Panc1 (cell line): ENCODE measurements around the gene ENTPD5. TPM values are rescaled to one million over a fixed set of nuclear protein-coding genes. Genes with fewer than 3 reads are reported as not detected.

Experiments
- ATAC-seq: fragments of 200-7000 bp; cut with Tn5 transposase; 2 replicates; pipeline ENCODE4 v1.9.1; 2020; ENCODE audit warnings: mild to moderate bottlenecking, moderate library complexity
- BruUV-seq: library from RNA; stranded (reverse); fragments of 400-500 nt; replicated peaks from 2 replicates; lab custom pipeline; 2021; lab: Mats Ljungman, UMichigan
- CTCF ChIA-PET: fragments of 300-600 bp; sonication (Branson Sonifier 250); formaldehyde crosslinking; loops from one replicate; lab custom pipeline; 2022; ENCODE audit warnings: antibody characterized with exemption; lab: Charles Lee
- POLR2A ChIA-PET: fragments of 300-600 bp; sonication (Branson Sonifier 250); formaldehyde crosslinking; loops from one replicate; lab custom pipeline; 2022; ENCODE audit warnings: antibody characterized with exemption; lab: Charles Lee
- DNase-seq: peaks from one replicate; pipeline ENCODE4 v3.0.0-alpha.2; 2010; ENCODE audit warnings: low read depth, low spot score
- H3K27ac ChIP-seq: 2 replicates; pipeline ENCODE4 v1.5.1; 2011; ENCODE audit warnings: mild to moderate bottlenecking, low read length, inconsistent platforms
- H3K27me3 ChIP-seq: fragments of 200-500 bp; sonication (Bioruptor generic); 2 replicates; pipeline ENCODE4 v1.6.0; 2014; ENCODE audit warnings: low read length, inconsistent platforms; ENCODE audit not compliant: control insufficient read depth, insufficient read depth
- H3K36me3 ChIP-seq: fragments of 200-500 bp; sonication (Bioruptor generic); 2 replicates; pipeline ENCODE4 v1.5.1; 2014; ENCODE audit warnings: inconsistent platforms, mild to moderate bottlenecking, low read length, moderate library complexity; ENCODE audit not compliant: control insufficient read depth, insufficient read depth
- H3K4me1 ChIP-seq: 2 replicates; pipeline ENCODE4 v1.5.1; 2011; ENCODE audit warnings: inconsistent platforms, mild to moderate bottlenecking, low read length, moderate library complexity; ENCODE audit not compliant: control insufficient read depth, insufficient read depth
- H3K4me3 ChIP-seq, 2 experiments: 2 replicates each; pipeline ENCODE4 v1.5.1; 2011 to 2012; ENCODE audit warnings: low read depth in 2 of 2, low read length in 2 of 2, mild to moderate bottlenecking in 2 of 2, inconsistent platforms in 1 of 2, moderate library complexity in 1 of 2
- H3K9me3 ChIP-seq: fragments of 200-500 bp; sonication (Bioruptor generic); 2 replicates; pipeline ENCODE4 v1.5.1; 2014; ENCODE audit warnings: low read depth, mild to moderate bottlenecking, inconsistent platforms, low read length, moderate library complexity; ENCODE audit not compliant: control insufficient read depth, insufficient read depth
- POLR2AphosphoS5 ChIP-seq: IDR thresholded peaks from 2 replicates; pipeline ENCODE4 v1.6.1; 2012; ENCODE audit warnings: mild to moderate bottlenecking, low read depth, low read length, moderate library complexity
- REST ChIP-seq, 2 experiments: IDR thresholded peaks; 2 replicates each; pipeline ENCODE4 v1.6.1; 2011 to 2012; ENCODE audit warnings: low read depth in 2 of 2, control low read depth in 1 of 2, low read length in 1 of 2, mild to moderate bottlenecking in 1 of 2, moderate library complexity in 1 of 2; ENCODE audit not compliant: insufficient read depth in 1 of 2
- SIN3A ChIP-seq: IDR thresholded peaks from 2 replicates; pipeline ENCODE4 v1.6.1; 2012; ENCODE audit warnings: low read depth, mild to moderate bottlenecking, low read length, moderate library complexity, borderline replicate concordance; ENCODE audit not compliant: insufficient read depth
- TCF7L2 ChIP-seq: IDR thresholded peaks from 2 replicates; pipeline ENCODE4 v1.6.1; 2011; ENCODE audit warnings: mild to moderate bottlenecking, low read depth, low read length, inconsistent platforms
- in situ Hi-C: cut with HindIII; loops from 2 replicates; pipeline ENCODE4 v1.10.0; 2016; ENCODE audit warnings: low sequenced_read_pairs, low pct_unique_long_range_greater_than_20kb
- intact Hi-C: fragments of 100-400 bp; cut with micrococcal nuclease; formaldehyde crosslinking; loops from one replicate; pipeline ENCODE4 v1.10.0; 2022; ENCODE audit not compliant: unreplicated experiment
- total RNA-seq: library from RNA; stranded (reverse); gene quantifications from one replicate; pipeline ENCODE4 v1.2.1, GENCODE V29; 2021; ENCODE audit not compliant: unreplicated experiment
- TF ChIP-seq, protein P1 (sequence below): fragments of 450-650 bp; IDR thresholded peaks from 2 replicates; pipeline ENCODE4 v1.5.1; 2017; ENCODE audit warnings: mild to moderate bottlenecking

ENTPD5 gene
- total RNA-seq, 1 experiment from 2014 or later = 13.0 TPM

- intact Hi-C loops (no loop called here), in situ Hi-C loops (no loop called here)
- Histone ChIP-seq H3K27ac (no peak overlapping the region), H3K9me3 (no peaks in the 10 kb centered on the region), H3K36me3 (peaks cover 11% of the 10 kb centered on the region), H3K27me3 (no peaks in the 10 kb centered on the region), H3K4me3 (no peak overlapping the region), H3K4me1 (no peaks in the 10 kb centered on the region)
- no peak for DNase-seq
- TF ChIP-seq REST (IDR thresholded peaks at IDR 0.05; ENCODE audit: insufficient read depth in 1 of 2, low read depth in 2 of 2, low read length in 1 of 2) = no peak
- TF ChIP-seq TCF7L2 = no peak
- no peak for TF ChIP-seq SIN3A
- no peak for TF ChIP-seq POLR2AphosphoS5
- TF ChIP-seq, protein P1, sequence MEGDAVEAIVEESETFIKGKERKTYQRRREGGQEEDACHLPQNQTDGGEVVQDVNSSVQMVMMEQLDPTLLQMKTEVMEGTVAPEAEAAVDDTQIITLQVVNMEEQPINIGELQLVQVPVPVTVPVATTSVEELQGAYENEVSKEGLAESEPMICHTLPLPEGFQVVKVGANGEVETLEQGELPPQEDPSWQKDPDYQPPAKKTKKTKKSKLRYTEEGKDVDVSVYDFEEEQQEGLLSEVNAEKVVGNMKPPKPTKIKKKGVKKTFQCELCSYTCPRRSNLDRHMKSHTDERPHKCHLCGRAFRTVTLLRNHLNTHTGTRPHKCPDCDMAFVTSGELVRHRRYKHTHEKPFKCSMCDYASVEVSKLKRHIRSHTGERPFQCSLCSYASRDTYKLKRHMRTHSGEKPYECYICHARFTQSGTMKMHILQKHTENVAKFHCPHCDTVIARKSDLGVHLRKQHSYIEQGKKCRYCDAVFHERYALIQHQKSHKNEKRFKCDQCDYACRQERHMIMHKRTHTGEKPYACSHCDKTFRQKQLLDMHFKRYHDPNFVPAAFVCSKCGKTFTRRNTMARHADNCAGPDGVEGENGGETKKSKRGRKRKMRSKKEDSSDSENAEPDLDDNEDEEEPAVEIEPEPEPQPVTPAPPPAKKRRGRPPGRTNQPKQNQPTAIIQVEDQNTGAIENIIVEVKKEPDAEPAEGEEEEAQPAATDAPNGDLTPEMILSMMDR = no peak
- ChIA-PET POLR2A (no interaction called here), CTCF (interaction anchor here (0.6 kb wide), 1 partner anchor 27 kb away, joined by 5 read pairs; no protein-coding TSS in a partner anchor)
- 0 out of 2 replicates have a peak, but pooled peaks have one; percentile 51 for ATAC-seq
- BruUV-seq = no TSS peak
Measured at GRCh38 chr14:73935666-73936065, 83.4 kb downstream of the ENTPD5 start.

GRCh38 chr14:73924337-73924736, 94.8 kb downstream of the ENTPD5 start:
- POLR2A ChIA-PET = no interaction called here

More at GRCh38 chr14:73924337-73924736, 94.8 kb downstream of the ENTPD5 start:
- Histone ChIP-seq H3K4me3 (no peak overlapping the region), H3K36me3 (peaks cover 21% of the 10 kb centered on the region), H3K4me1 (no peaks in the 10 kb centered on the region), H3K9me3 (no peaks in the 10 kb centered on the region), H3K27ac (no peak overlapping the region), H3K27me3 (no peaks in the 10 kb centered on the region)
- CTCF ChIA-PET = no interaction called here
- no TSS peak for BruUV-seq
- in situ Hi-C loops (no loop called here), intact Hi-C loops (no loop called here)
- ATAC-seq = no peak
- no peak for DNase-seq
- no peak for TF ChIP-seq POLR2AphosphoS5
- no peak for TF ChIP-seq REST (IDR thresholded peaks at IDR 0.05; ENCODE audit: insufficient read depth in 1 of 2, low read depth in 2 of 2, low read length in 1 of 2)
- TF ChIP-seq SIN3A = no peak
- TF ChIP-seq, protein P1 = no peak
- TF ChIP-seq TCF7L2 = no peak
